Sigmoid colon (tissue), 4 donors: ENCODE results near the gene AGPAT2.

Experiments
- CTCF ChIP-seq, 4 experiments: fragments of 450-650 bp in 3 of 4; fragments of 200-600 bp in 1 of 4; IDR thresholded peaks; one replicate each; pipeline ENCODE4 v1.5.1; 2016 to 2019; ENCODE audit warnings: antibody characterized with exemption in 4 of 4, mild to moderate bottlenecking in 3 of 4, moderate library complexity in 2 of 4
- POLR2AphosphoS5 ChIP-seq, 4 donors: sonication (generic); formaldehyde crosslinking; IDR thresholded peaks; one replicate each; pipeline ENCODE4 v1.6.1; 2017; ENCODE audit warnings: antibody characterized with exemption in 4 of 4

GRCh38 chr9:136651860-136652259 lies 35.4 kb downstream of the AGPAT2 start:
- TF ChIP-seq POLR2AphosphoS5 (IDR thresholded peaks at IDR 0.05) (no peak), CTCF (IDR thresholded peaks at IDR 0.05) (no peak)
